Neural cell (in vitro differentiated cells): Measurements from ENCODE around the gene SNX10. TPM values are rescaled to one million over a fixed set of nuclear protein-coding genes. Genes with fewer than 3 reads are reported as not detected.

Experiments
- H2AFZ ChIP-seq: fragments of 200-600, 300-800 bp; sonication (generic), shearing (Covaris generic); 2 replicates; pipeline ENCODE4 v1.6.0; 2014; ENCODE audit warnings: low read depth, mild to moderate bottlenecking, antibody characterized with exemption, low read length, moderate library complexity
- H3F3A ChIP-seq: fragments of 200-600 bp; shearing (Covaris generic); 2 replicates; pipeline ENCODE4 v1.6.1; 2016; ENCODE audit warnings: mild to moderate bottlenecking, moderate library complexity, mixed read lengths, antibody characterized with exemption, low read length; ENCODE audit not compliant: insufficient read depth, poor library complexity, severe bottlenecking
- H3K27ac ChIP-seq: fragments of 200-600, 300-800 bp; sonication (generic), shearing (Covaris generic); 2 replicates; pipeline ENCODE4 v1.5.1; 2014; ENCODE audit warnings: mild to moderate bottlenecking, low read length, moderate library complexity
- H3K27me3 ChIP-seq: fragments of 300-800, 200-600 bp; sonication (generic), shearing (Covaris generic); 2 replicates; pipeline ENCODE4 v1.6.0; 2014; ENCODE audit warnings: mild to moderate bottlenecking, low read depth, low read length, moderate library complexity; ENCODE audit not compliant: insufficient read depth
- H3K36me3 ChIP-seq: fragments of 300-800, 200-600 bp; sonication (generic), shearing (Covaris generic); 2 replicates; pipeline ENCODE4 v1.5.1; 2014; ENCODE audit warnings: mild to moderate bottlenecking, antibody characterized with exemption, low read length, moderate library complexity; ENCODE audit not compliant: insufficient read depth
- H3K4me2 ChIP-seq: fragments of 300-800, 200-600 bp; sonication (generic), shearing (Covaris generic); 2 replicates; pipeline ENCODE4 v1.6.0; 2014; ENCODE audit warnings: mild to moderate bottlenecking, low read length
- H3K4me3 ChIP-seq: fragments of 300-800, 200-600 bp; sonication (generic), shearing (Covaris generic); 2 replicates; pipeline ENCODE4 v1.5.1; 2014; ENCODE audit warnings: mild to moderate bottlenecking, low read length, moderate library complexity
- H3K79me2 ChIP-seq: fragments of 200-600 bp; shearing (Covaris generic); replicated peaks from 2 replicates; pipeline ENCODE4 v1.6.0; 2014; ENCODE audit warnings: mild to moderate bottlenecking, low read length, moderate library complexity; ENCODE audit not compliant: insufficient read depth
- H3K9ac ChIP-seq: fragments of 300-800, 200-600 bp; sonication (generic), shearing (Covaris generic); 2 replicates; pipeline ENCODE4 v1.6.1; 2016; ENCODE audit warnings: mild to moderate bottlenecking, low read length, mixed read lengths
- H3K9me2 ChIP-seq: fragments of 200-600 bp; shearing (Covaris generic); 2 replicates; pipeline ENCODE4 v1.6.1; 2016; ENCODE audit warnings: mild to moderate bottlenecking, low read length, mixed read lengths; ENCODE audit not compliant: insufficient read depth
- H3K9me3 ChIP-seq: fragments of 200-600, 300-800 bp; sonication (generic), shearing (Covaris generic); 2 replicates; pipeline ENCODE4 v1.6.1; 2016; ENCODE audit warnings: mild to moderate bottlenecking, mixed run types, low read length, moderate library complexity, mixed read lengths
- H4K20me1 ChIP-seq: fragments of 200-600 bp; shearing (Covaris generic); 2 replicates; pipeline ENCODE4 v1.6.1; 2016; ENCODE audit warnings: mild to moderate bottlenecking, mixed run types; ENCODE audit not compliant: insufficient read depth
- EP300 ChIP-seq: fragments of 450-650 bp; conservative IDR thresholded peaks from 2 replicates; pipeline ENCODE4 v1.6.1; 2014; ENCODE audit warnings: antibody characterized with exemption, mild to moderate bottlenecking, moderate library complexity; ENCODE audit not compliant: poor library complexity, severe bottlenecking
- MXI1 ChIP-seq: fragments of 450-650 bp; conservative IDR thresholded peaks from 2 replicates; pipeline ENCODE4 v1.6.1; 2014; ENCODE audit warnings: antibody characterized with exemption, mild to moderate bottlenecking; ENCODE audit not compliant: poor library complexity, severe bottlenecking
- SMC3 ChIP-seq: fragments of 450-650 bp; conservative IDR thresholded peaks from 2 replicates; pipeline ENCODE4 v1.6.1; 2014; ENCODE audit warnings: antibody characterized with exemption, mild to moderate bottlenecking, moderate library complexity; ENCODE audit not compliant: poor library complexity
- TAF1 ChIP-seq: IDR thresholded peaks from 2 replicates; pipeline ENCODE4 v1.6.1; 2012; ENCODE audit warnings: low read depth
- polyA plus RNA-seq: library from polyadenylated mRNA; depleted of rRNA; stranded (reverse); fragments of >200 nt; gene quantifications from 2 replicates; pipeline ENCODE4 v1.2.3, GENCODE V29; 2014
- TF ChIP-seq, protein P1 (sequence below): IDR thresholded peaks from 2 replicates; pipeline ENCODE4 v1.6.1; 2012; ENCODE audit warnings: borderline replicate concordance

Gene SNX10
- polyA plus RNA-seq, 1 donor from 2014 or later, result 25.6 TPM

DNA sequence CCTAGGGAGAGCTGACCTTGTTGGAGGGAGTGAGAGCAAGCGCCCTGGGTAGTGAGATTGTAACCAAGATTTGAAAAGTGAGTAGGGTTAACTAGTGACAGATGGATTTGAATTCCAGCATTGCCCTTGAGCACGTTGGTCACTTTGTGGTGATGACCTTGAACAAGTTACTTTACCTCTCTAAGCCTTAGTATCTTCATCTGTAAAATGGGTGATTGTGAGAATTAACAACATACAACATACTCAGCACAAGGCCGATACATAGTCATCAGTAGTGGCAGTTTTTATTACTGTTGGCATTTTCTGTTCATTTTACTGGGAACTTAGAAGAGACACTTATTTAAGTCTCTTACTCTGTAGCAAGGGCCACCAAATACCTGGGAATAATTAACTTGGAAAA, 25.5 kb downstream of the SNX10 start:
- no peak overlapping the region for H2AFZ ChIP-seq
- no peaks in the 10 kb centered on the region for H3K9me2 ChIP-seq
- no peaks in the 10 kb centered on the region for H4K20me1 ChIP-seq
- H3K4me3 ChIP-seq, result no peak overlapping the region
- no peak overlapping the region for H3K27ac ChIP-seq
- TF ChIP-seq EP300, result no peak
- no peaks in the 10 kb centered on the region for H3K9me3 ChIP-seq
- H3K36me3 ChIP-seq, result no peaks in the 10 kb centered on the region
- H3K4me2 ChIP-seq, result no peak overlapping the region
- H3K27me3 ChIP-seq, result no peaks in the 10 kb centered on the region
- no peak overlapping the region for H3K9ac ChIP-seq
- no peaks in the 10 kb centered on the region for H3F3A ChIP-seq
- no peaks in the 10 kb centered on the region for H3K79me2 ChIP-seq

DNA sequence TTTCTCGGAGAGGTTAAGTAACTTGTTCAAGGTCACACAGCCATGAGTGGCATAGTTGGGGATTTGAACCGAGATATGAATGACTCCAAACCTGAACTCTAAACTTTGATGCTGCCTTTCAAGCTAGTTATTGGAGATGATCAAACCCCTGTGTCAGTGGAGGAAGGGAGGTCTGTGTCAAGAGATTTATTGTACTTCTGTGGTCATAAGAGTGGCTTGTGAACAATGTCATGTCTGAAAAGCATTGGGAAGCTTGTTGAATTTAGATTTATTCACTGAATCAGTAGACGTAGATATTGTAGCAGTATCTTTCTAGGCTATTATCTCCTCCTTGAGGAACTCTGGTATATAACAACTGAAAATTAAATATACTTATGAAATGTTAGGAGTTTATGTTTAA, 27.3 kb downstream of the SNX10 start:
- no peaks in the 10 kb centered on the region for H4K20me1 ChIP-seq
- no peak for TF ChIP-seq EP300
- no peak for TF ChIP-seq MXI1
- no peak for TF ChIP-seq TAF1
- TF ChIP-seq, protein P1, sequence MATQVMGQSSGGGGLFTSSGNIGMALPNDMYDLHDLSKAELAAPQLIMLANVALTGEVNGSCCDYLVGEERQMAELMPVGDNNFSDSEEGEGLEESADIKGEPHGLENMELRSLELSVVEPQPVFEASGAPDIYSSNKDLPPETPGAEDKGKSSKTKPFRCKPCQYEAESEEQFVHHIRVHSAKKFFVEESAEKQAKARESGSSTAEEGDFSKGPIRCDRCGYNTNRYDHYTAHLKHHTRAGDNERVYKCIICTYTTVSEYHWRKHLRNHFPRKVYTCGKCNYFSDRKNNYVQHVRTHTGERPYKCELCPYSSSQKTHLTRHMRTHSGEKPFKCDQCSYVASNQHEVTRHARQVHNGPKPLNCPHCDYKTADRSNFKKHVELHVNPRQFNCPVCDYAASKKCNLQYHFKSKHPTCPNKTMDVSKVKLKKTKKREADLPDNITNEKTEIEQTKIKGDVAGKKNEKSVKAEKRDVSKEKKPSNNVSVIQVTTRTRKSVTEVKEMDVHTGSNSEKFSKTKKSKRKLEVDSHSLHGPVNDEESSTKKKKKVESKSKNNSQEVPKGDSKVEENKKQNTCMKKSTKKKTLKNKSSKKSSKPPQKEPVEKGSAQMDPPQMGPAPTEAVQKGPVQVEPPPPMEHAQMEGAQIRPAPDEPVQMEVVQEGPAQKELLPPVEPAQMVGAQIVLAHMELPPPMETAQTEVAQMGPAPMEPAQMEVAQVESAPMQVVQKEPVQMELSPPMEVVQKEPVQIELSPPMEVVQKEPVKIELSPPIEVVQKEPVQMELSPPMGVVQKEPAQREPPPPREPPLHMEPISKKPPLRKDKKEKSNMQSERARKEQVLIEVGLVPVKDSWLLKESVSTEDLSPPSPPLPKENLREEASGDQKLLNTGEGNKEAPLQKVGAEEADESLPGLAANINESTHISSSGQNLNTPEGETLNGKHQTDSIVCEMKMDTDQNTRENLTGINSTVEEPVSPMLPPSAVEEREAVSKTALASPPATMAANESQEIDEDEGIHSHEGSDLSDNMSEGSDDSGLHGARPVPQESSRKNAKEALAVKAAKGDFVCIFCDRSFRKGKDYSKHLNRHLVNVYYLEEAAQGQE, result no peak
- no peaks in the 10 kb centered on the region for H3K36me3 ChIP-seq
- H3K4me3 ChIP-seq, result no peak overlapping the region
- no peak overlapping the region for H3K9ac ChIP-seq
- no peaks in the 10 kb centered on the region for H3K79me2 ChIP-seq
- H3K27me3 ChIP-seq, result no peaks in the 10 kb centered on the region
- no peaks in the 10 kb centered on the region for H3K9me3 ChIP-seq
- no peak overlapping the region for H3K27ac ChIP-seq
- no peak overlapping the region for H2AFZ ChIP-seq
- H3K4me2 ChIP-seq, result no peak overlapping the region
- H3K9me2 ChIP-seq, result no peaks in the 10 kb centered on the region
- no peaks in the 10 kb centered on the region for H3F3A ChIP-seq

DNA sequence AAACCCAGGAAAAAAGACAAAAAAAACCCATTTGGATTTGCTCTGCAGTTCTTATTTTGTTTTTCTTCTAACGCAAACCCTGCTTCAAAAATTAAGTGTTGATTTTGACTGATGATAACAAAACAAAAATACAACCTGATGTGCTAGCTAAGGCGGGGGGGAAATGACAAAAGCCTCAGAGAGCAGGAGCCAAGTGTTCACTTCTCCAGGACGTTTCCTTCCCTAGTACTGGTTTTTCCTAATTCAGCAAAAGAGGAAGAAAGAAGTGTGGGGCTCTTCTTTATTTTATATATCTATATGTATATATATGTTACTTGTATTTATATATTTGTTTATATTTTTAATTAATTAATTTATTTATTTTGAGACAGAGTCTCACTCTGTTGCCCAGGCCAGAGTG, 28.0 kb downstream of the SNX10 start:
- no peaks in the 10 kb centered on the region for H3K79me2 ChIP-seq
- TF ChIP-seq SMC3, result no peak
- H3K9me2 ChIP-seq, result no peaks in the 10 kb centered on the region
- H3K4me3 ChIP-seq, result no peak overlapping the region
- no peaks in the 10 kb centered on the region for H3F3A ChIP-seq
- H4K20me1 ChIP-seq, result no peaks in the 10 kb centered on the region
- H3K27me3 ChIP-seq, result no peaks in the 10 kb centered on the region
- no peak overlapping the region for H3K9ac ChIP-seq
- H3K36me3 ChIP-seq, result no peaks in the 10 kb centered on the region
- no peaks in the 10 kb centered on the region for H3K9me3 ChIP-seq
- no peak overlapping the region for H3K27ac ChIP-seq
- H3K4me2 ChIP-seq, result no peak overlapping the region
- H2AFZ ChIP-seq, result no peak overlapping the region

DNA sequence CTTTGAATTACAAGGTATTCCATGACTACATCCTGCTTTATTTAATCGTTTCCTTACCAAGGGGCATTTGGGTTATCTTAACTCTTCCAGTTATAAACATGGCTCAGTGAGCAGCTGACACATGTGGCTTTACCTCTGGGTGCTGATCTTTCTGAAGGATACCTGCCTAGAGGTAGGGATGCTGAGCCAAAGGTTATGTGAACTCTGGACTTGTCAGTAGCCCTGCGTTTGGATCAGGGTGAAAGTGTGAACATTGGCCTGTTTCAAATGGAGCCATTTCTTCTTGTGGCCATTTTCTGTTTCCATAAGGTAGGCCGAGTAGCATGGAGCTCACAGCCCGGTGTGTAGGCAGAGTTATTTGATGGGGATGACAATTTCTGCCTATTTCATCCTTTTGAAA, 29.2 kb downstream of the SNX10 start:
- Histone ChIP-seq H3K9me3 (no peaks in the 10 kb centered on the region), H3K27ac (no peak overlapping the region), H3F3A (no peaks in the 10 kb centered on the region), H3K27me3 (no peaks in the 10 kb centered on the region), H3K36me3 (no peaks in the 10 kb centered on the region), H3K79me2 (no peaks in the 10 kb centered on the region), H3K9me2 (no peaks in the 10 kb centered on the region), H4K20me1 (no peaks in the 10 kb centered on the region), H2AFZ (no peak overlapping the region), H3K9ac (no peak overlapping the region), H3K4me2 (no peak overlapping the region), H3K4me3 (no peak overlapping the region)
- no peak for TF ChIP-seq EP300
